Right kidney (tissue), 1 donor: ENCODE results near the gene LRRC37B.
"Not testable (repeated sequence)": the region's sequence is repeated elsewhere in the genome, so short reads cannot be mapped to it uniquely, and the experiment has no call there.

Experiments used
- DNase-seq: peaks from one replicate; pipeline ENCODE4 v3.0.0-alpha.2; 2016

The LRRC37B gene

DNA sequence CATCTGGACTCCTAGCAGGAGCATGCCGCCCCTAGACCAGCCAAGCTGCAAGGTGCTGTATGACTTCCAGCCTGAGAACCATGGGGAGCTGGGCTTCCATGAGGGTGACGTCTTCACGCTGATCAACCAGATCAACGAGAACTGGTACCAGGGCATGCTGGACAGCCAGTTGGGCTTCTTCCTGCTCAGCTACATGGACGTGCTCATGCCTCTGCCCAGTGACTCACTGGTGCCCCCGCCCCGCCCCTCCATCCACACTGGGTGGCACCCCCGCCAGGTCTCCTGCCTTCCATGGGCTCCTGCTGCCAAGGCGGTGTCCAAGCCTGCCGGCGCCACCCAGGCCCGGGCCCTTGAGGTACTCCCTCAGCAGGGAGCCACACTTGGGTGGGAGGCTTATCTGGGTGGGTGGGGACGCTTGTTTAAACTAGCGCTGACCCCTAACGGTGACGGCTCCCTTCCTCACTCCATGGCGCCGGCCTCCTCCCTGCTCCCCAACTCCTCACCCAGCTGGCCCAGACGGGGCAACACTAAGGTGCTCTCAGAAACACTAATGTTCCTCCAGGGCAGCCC is 34.2 kb downstream of the LRRC37B start:
- not testable (repeated sequence) for DNase-seq

DNA sequence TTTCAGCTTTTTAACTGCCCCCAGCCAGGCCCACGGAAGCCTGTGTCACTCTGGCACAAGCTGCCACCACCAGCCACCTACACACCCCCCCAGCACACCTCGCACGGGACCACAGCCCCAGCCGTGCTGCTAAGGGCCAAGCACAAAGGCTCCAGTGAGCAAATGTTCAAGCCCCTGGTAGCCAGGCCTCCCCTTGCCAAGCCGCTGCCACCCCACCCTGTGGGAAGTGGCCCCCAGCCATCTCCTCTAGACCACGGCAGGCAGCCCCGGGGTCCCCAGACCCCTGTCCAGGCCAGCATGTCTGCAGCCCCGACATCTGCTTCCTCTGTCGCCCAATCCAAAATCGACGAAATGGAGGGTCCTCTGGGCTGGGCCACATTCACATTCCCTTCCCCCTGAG is 35.1 kb downstream of the LRRC37B start:
- DNase-seq, result not testable (repeated sequence)

DNA sequence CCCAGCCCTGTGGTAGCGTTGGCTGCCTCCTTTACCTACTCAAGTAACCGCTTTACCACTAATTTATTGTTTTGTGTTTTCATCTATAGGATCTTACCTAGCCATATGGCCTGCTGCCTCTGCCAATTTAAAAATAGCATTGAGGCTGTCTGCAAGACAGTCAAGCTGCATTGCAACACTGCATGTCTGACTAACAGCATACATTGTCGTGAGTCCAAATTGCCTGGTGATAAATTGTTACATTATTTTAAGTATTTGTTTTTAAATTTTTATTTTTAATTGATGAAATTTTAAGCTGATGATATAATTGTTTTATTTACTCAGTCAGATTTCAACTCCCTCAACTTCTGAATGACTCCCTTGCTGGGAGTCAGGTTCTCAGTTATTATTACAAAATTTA is 38.4 kb downstream of the LRRC37B start:
- not testable (repeated sequence) for DNase-seq

DNA sequence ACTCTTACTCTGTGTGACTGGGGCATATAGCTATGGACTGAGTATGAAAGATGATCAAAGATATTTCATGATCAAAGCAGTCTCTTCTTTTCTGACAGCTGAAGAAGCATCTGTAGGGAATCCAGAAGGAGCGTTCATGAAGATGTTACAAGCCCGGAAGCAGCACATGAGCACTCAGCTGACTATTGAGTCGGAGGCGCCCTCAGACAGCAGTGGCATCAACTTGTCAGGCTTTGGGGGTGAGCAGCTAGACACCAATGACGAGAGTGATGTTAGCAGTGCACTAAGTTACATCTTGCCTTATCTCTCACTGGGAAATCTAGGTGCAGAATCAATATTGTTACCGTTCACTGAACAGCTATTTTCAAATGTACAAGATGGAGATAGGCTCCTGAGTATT is 40.5 kb downstream of the LRRC37B start:
- DNase-seq, result not testable (repeated sequence)

DNA sequence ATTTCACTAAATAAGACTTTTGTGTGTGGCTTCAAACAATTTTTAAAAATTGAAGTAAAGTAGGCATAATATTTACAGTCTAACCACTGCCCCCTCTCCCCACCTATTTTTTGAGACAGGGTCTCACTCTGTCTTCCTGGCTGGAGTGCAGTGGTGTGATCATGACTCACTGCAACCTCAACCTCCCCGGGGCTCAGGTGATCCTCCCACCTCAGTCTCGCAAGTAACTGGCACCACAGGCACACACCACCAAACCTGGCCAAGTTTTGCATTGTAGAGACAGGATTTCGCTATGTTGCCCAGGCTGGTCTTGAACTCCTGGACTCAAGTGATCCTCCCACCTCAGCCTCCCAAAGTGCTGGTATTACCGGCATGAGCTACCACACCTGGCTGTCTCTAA is 47.8 kb downstream of the LRRC37B start:
- not testable (repeated sequence) for DNase-seq

DNA sequence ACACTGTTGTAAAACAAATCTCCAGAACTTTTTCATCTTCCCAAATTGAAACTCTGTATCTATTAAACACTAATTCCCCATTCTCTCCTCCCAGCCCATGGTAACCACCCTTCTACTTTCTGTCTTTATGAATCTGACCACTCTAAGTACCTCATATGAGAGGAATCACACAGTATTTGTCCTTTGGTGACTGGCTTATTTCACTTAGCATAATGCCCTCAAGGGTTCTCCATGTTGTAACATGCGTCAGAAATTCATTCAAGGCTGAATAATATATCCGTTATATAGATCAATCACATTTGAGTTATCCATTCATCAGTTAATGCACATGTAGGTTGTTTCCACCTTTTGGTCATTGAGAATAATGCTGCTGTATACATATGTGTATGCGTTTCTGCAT is 48.2 kb downstream of the LRRC37B start:
- DNase-seq, result not testable (repeated sequence)

DNA sequence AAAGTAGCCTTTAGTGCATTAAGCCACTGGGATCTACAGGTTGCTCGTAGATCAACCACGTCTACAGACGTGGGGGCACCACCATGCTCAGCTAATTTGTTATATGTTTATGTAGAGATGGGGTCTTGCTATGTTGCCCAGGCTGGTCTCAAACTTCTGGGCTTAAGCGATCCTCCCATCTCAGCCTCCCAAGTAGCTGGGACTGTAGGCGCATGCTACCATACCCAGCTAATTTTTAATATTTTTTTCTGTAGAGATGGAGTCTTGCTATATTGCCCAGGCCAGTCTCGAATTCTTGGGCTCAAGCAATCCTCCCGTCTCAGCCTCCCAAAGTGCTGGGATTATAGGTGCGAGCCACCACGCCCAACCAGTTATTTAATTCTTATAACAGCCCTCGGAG is 49.3 kb downstream of the LRRC37B start:
- DNase-seq, result not testable (repeated sequence)

DNA sequence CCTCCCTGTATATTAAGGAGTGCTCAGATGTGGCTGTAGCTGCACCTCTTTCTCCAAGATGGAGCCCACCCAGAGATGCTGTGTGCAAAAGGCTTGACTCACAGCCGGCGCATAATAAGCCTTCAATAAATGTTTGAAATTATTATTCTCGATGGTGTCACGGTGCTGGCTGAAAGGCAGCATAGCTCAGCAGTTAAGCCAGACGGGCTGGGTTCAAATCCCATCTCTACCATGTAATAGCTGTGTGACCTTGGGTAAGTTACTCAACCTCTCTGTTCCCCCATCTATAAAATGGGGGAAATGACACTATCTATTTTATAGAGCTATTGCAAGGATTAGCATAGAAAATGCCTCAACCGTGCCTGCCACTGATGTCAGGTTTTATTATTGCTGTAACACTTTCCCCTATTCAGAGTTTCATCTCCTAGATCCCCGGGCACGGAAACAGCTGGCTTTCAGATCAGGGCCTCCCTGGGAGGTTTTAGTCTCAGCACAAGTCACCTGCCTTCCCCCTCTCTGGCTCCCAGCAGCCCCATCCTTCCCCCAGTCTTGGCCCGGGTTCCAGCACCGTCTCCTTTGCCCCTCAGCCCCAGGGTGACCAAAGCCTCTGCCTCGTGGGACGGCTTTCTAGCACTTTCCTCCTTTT is 50.4 kb downstream of the LRRC37B start:
- DNase-seq, result not testable (repeated sequence)

DNA sequence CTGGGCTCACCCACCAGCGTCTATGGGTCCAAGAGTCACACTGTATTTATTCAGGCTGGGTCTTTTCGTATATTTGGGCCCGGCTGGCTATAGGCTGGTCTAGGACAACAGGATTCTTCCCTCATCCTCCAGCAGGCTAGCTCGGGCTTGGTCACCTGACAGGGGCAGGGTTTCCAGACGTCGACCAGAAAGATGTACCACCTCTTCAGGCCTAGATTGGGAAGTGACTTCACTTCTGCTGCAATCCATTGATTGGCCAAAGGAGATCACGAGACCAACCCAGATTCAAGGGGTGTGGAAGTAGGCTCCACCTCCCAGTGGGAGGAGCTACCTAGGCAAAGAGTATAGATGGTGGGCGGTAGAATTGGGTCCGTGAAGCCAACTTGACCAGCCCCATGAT is 53.5 kb downstream of the LRRC37B start:
- not testable (repeated sequence) for DNase-seq

DNA sequence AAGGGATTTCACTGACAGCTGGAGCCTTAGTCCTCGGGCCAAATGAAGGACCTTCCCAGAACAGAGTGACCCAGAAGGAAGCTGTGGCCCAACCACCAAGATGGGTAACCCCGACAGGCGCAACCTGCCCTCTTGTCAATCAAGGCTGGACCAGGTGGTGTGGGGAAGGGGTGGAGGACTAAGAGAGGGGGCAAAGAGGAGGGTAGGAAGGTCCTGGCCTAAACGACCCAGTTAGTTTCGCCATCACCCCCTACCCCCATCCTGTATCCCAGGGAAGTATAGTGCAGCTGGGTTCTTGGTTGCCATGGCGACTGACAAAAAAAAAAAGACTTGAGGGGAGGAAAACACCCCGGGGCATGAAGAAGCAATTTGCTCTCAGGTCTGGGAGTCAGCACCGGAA is 54.7 kb downstream of the LRRC37B start:
- not testable (repeated sequence) for DNase-seq

DNA sequence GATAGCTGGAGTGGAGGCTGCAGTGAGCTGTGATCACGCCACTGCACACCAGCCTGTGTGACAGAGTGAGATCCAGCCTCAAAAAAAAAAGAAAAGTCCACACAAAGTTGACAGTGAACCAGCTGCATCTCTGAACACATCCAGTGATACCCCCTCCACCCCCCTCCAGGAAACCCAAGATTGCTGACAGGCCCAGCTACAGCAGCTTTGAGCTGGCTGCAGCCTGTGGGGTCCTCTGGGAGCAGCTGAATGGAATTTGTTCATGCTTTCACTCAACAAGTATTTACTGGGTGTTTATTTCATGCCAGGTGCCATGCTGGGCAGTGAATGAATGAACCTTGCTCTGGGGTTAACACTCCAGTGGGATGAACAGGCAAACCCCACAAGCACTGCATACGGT is 56.9 kb downstream of the LRRC37B start:
- not testable (repeated sequence) for DNase-seq

DNA sequence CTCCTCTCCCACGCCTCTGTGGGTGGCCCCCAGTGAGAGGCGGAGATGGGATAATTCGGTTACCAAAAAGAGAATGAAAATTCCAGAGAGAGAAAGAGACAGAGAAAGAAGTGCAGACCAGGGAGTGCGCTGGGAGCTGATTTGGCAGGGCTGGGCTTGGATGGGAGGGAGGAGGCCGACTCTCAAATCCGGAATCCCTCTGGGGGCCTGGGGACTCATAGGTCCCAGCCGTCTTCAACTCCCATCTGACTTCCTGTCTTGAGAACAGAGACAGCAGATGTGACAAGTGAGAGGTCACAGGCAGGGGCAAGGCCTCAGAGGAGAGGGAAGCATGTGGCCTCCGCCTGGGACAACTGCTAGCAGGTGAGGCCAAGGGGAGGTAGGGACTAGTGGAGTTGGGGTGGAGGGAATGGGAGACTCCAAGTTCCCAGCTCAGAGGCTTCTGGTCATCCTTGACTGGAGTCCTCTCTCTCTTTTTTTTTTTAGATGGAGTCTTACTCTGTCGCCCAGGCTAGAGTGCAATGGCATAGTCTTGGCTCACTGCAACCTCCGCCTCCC is 59.0 kb downstream of the LRRC37B start:
- not testable (repeated sequence) for DNase-seq

DNA sequence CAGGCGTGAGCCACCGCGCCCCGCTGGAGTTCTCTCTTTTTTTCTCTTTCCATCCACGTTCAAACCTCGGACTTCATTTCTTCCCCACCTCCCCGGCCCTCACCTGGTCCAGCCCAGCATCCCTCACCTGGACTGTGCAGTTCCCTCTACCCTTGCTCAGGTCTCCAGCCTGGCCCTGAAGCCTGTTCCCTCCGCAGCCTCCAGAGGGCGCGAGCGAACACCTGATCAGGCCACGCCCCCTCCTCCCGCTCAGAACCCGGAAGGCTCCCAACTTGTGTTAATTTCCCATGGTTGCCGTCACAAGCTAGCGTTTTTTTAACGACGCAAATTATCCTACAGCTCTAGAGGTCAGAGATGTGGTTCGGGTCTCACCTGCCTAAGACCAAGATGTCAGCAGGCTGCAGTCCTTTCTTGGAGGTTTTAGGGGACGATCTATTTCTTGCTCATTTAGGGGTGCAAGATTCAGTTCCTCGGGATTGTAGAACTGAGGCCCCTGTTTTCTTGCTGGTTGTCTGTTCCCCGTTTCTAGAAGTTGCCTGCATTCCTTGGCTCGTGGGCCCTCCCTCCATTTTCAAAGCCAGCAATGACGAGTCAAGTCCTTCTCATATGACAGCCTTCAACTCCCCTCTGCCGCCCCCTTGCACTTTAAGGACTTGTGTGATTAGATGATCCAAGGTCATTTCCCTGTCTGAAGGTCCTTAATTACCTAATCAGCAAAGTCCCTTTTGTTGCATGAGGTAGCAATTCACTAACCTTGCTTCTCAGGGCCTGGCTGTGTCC is 59.9 kb downstream of the LRRC37B start:
- DNase-seq, result not testable (repeated sequence)

DNA sequence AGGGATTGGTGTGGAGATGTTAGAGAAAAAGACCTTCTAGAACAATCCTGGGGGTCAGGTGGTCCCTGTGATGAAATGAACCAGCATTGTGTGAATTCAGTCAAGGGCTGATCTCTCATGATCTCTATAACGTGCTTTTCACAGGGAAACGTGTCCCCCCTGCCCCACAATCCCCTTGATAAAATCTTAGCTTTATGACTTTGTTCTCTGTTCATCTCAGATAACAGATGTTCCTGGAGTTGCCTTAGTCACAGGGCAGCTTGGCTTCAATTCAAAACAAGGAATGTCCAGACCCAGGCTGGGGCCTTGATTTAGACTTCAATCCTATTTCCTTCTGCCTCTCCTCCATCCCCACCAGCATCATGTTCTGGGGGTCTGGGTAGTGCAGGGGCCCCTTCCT is 61.9 kb downstream of the LRRC37B start:
- not testable (repeated sequence) for DNase-seq

DNA sequence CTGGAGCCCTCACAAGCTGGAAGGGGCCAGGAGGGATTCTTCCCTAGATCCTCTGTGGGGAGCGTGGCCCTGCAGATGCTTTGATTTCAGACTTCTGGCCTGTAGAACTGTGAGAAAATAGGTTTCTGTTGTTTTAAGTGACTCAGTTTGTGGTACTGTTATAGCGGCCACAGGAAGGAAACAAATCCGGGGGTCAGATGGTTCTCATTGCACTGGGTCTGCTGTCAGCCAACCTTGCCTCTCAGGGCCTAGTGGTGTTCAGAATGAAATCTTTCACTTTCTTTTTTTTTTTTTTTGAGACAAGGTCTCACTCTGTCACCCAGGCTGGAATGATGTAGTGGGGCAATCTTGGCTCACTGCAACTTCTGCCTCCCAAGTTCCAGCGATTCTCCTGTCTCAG is 64.8 kb downstream of the LRRC37B start:
- DNase-seq, result not testable (repeated sequence)

DNA sequence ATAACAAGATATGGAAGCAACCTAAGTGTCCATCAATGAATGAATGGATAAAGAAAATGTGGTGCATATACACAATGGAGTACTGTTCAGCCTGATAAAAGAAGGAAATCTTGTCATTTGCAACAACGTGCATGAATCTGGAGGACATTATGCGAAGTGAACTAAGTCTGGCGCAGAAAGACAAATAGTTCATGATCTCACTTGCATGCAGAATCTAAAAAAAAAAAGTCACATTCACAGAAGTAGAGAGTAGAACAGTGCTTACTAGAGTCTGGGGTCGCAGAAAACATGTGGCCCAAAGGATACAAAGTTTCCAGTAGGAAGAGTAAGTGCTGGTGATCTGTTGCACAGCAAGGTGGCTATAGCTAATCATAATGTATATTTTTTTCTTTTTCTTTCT is 65.9 kb downstream of the LRRC37B start:
- not testable (repeated sequence) for DNase-seq

DNA sequence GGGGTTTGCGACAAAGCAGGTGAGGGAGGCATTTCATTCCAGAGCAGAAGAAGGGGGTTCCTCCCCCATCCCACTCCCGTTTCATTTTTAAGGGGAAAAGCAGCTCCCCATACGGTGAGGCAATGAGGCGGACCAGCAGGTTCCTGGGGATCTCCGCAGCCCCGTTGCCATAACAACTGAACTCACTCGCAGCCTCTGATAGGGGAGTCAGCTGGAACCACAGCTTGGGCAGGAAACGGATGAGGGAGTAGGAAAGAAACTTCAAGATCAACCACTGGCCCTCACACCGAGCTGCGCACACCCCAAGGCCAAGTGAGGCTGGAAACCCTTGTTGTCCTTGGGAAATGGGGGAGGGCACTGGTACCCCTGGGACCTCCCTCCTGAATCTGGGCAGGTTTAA is 72.6 kb downstream of the LRRC37B start:
- peak; percentile 35 for DNase-seq

DNA sequence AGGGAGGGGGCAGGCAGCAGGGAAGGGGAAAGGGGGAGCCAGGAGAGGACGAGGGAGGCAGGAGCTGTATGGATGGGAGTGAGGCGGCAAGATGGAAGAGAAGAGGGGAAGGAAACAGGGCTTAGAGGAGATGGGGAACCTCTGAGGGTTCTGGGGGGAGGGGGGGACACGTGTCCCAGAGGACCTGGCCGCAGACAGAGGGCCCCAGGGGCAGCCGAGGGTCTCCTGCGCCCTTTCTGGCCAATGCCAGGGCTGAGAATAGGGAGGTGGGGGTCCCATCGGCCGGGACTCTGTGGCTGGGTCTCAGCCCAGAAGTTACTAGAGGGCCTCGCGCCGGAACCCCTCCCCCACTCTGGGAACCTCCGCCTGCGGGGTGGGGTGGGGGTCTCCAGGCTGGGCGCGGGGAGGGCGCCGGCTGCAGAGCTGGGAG is 76.4 kb downstream of the LRRC37B start:
- DNase-seq, result peak; percentile 43

DNA sequence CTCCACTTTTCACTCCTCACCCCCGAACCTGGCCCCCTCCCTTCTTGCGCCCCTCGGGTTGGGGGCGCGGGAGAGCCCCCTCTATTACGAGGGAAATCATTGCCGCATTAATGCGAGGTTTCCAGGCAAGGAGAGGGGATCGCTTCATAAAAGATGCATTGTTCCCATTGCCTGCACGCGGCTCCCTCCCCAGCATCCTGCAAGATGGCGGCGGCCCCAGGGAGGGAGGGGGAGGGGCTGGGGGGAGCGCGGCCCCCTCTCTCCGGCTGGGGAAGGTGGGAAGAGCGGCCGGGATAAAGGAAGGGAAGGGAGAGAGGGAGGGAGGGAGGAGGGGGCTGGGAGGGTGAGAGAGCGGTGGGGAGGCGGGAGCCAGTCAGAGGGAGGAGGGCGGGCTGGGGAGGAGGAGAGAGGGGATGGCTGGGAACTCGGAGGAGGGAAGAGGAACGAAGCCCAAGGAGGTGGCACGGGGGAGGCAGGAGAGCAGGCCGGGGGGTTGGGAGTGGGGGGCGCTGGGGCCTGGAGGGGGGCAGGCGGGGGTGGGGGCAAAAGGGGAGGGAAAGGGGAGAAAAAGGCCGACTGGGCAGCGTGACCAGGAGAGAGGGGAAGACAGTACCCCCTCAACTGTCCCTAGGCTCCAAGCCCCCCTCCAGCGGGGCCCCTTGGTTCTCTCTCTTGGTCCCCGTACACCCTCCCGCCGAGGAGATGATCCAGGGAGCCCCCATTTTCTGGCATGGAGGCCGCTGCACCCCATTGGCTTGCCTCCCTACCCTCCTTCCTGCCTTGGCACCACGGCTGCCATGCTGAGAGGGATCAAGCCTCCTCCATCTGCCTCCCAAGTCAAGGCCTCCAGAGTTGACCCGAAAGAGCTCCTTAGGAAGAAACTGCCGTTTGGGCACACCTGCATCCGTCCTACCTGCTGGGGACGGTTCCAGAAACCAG is 77.1 kb downstream of the LRRC37B start:
- DNase-seq, result peak; percentile 41

DNA sequence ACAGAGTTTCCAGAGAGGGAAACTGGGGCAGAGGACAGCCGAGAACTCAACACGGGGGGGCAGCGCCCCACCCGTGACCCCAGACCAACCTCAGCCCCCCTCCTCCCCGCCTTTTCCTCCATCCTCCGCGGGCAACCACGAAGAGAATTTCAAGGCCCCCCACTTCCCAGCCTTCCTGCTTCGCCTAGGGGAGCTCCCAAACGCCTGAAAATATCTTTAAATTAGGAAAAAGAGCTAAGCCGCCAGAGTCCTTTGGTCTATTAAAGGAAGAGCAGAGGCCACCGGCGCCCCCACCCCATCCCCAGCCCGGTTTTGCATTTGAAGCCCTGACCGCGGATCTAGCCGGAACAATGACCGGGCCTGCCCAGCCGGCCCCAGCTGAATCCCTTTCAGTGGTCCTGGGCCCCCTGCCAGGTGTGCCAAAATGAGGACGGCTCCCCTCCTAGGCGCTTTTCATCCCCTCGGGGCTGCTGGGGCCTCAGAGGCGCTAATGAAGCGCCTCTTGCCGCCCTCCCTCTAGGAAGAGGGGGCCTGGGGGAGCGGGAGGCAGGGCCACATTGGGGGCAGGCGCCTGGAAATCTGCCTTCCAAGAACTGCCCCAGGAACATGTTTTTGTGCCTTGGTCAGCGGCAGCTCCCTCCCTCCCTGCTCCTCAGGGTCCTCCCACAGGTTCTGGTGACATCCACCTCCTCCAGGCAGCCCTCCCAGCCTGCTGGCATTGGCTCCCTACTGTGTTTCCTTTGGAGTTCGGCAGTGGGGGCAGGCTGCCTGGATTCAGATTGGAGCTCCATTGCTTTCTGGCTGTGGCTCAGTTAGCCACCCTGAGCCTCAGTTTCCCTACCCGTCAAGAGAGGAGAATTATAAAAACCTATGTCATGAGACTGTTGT is 78.0 kb downstream of the LRRC37B start:
- not testable (repeated sequence) for DNase-seq

DNA sequence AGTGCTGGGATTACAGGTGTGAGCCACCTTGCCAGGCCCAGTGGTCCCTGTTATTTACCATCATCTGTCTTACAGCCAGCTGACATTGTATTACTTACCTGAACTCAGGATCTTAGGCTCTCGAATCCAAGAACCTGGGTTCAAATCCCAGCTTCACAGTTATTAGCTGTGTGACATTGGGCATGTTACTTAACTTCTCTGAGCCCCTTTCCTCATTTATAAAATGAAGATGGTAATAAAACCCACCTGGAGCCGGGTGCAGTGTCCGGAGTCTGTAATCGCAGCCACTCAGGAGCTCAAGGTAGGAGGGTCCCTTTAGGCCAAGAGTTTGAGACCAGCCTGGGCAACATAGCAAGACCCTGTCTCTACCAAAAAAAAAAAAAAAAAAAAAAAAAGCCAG is 79.7 kb downstream of the LRRC37B start:
- not testable (repeated sequence) for DNase-seq
